ENCODE measurements around the gene GNG12. TPM values are rescaled to one million over a fixed set of nuclear protein-coding genes. Genes with fewer than 3 reads are reported as not detected.

The GNG12 gene
- total RNA-seq, 1 experiment from 2014 or later: 14.3 TPM

GRCh38 chr1:67700692-67701410, 132.4 kb downstream of the GNG12 start:
- Histone ChIP-seq H3K18ac (ENCODE audit: insufficient read length, low read depth, low read length) (no peak overlapping the region), H3K14ac (ENCODE audit: insufficient read depth, low read length) (no peak overlapping the region), H3K79me2 (ENCODE audit: insufficient read depth, low read length) (no peaks in the 10 kb centered on the region), H3K9ac (ENCODE audit: extremely low read depth, insufficient read length, low read length) (no peak overlapping the region), H3K56ac (ENCODE audit: insufficient read length, low read depth, low read length) (no peak overlapping the region), H2BK5ac (ENCODE audit: insufficient read length, low read length) (no peak overlapping the region), H4K91ac (ENCODE audit: insufficient read length, low read depth, low read length) (no peak overlapping the region), H2BK15ac (ENCODE audit: low read depth, low read length) (no peak overlapping the region), H2BK120ac (ENCODE audit: low read depth, low read length, poor library complexity, severe bottlenecking) (no peak overlapping the region), H2BK20ac (ENCODE audit: low read depth, low read length, poor library complexity, severe bottlenecking) (no peak overlapping the region), H3K27ac (ENCODE audit: insufficient read length, low read depth, low read length) (no peak overlapping the region), H3K79me1 (ENCODE audit: insufficient read depth, low read depth, low read length, poor library complexity, severe bottlenecking) (no peaks in the 10 kb centered on the region), H2AK5ac (ENCODE audit: insufficient read length, low read length) (no peak overlapping the region), H3K27me3 (ENCODE audit: insufficient read depth, low read length) (no peaks in the 10 kb centered on the region), H3K23me2 (ENCODE audit: insufficient read length, low read depth, low read length, poor library complexity, severe bottlenecking) (no peaks in the 10 kb centered on the region), H4K5ac (ENCODE audit: insufficient read length, low read depth, low read length) (no peak overlapping the region), H2BK12ac (ENCODE audit: insufficient read length, low read depth, low read length) (no peak overlapping the region), H3K4me1 (ENCODE audit: insufficient read depth, low read length) (peaks cover 3% of the 10 kb centered on the region; the same call in 1 of the 2 replicates), H3K4ac (ENCODE audit: low read depth, low read length) (no peak overlapping the region), H4K8ac (replicated peaks; ENCODE audit: insufficient read length, low read depth, low read length) (no peak overlapping the region), H4K20me1 (ENCODE audit: control insufficient read depth, insufficient read depth, insufficient read length) (no peaks in the 10 kb centered on the region), H3T11ph (ENCODE audit: low read length) (no peak overlapping the region), H3K9me3 (ENCODE audit: control insufficient read depth, low read depth, low read length) (no peaks in the 10 kb centered on the region), H3K23ac (ENCODE audit: insufficient read length, low read depth, low read length) (no peak overlapping the region), H3K4me2 (ENCODE audit: insufficient read depth, insufficient read length, low read length) (no peak overlapping the region), H2AFZ (ENCODE audit: low read length) (no peak overlapping the region)
- peaks cover 0 to under 1% of the 10 kb centered on the region in 2 experiments; a peak in 1 of 5 replicates for H3K9me3 Mint-ChIP-seq
- no peaks in the 10 kb centered on the region; a peak in 1 of 7 replicates for H3K36me3 Mint-ChIP-seq (ENCODE audit: insufficient read depth in 1 of 3, low read depth in 3 of 3)
- no peaks in the 10 kb centered on the region for H3K27me3 Mint-ChIP-seq (ENCODE audit: low read depth)
- peak overlapping the region in 1 of 3 experiments; percentile 52; a peak in 1 of 7 replicates for H3K27ac Mint-ChIP-seq
- no CpG with 5 or more reads among the region's 8 CpGs for WGBS (ENCODE audit: extremely low coverage, insufficient read length, low lambda C conversion rate)
- DNase-seq: peak; percentile 78
- H3K4me3 Mint-ChIP-seq: no peak overlapping the region
- TF ChIP-seq CTCF (conservative IDR thresholded peaks at IDR 0.05): peak; percentile 59; the same call in 2 of the 3 replicates
- peaks cover 11 to 19% of the 10 kb centered on the region in 2 experiments for H3K4me1 Mint-ChIP-seq

Data from H9 (cell line).